B cell (primary cell): ENCODE results near the gene CENPV. TPM values are rescaled to one million over a fixed set of nuclear protein-coding genes. Genes with fewer than 3 reads are reported as not detected.

ENCODE experiments used
- ATAC-seq: fragments of 200-7000 bp; cut with Tn5 transposase; one replicate; pipeline ENCODE4 v1.10.0; 2021; ENCODE audit warnings: low read depth, mild to moderate bottlenecking, moderate number of reproducible peaks, moderate library complexity
- CTCF ChIA-PET: fragments of 350-600 bp; sonication (Branson Sonifier 250); formaldehyde crosslinking; loops from one replicate; lab custom pipeline; 2021; ENCODE audit warnings: antibody characterized with exemption, inconsistent platforms; lab: Charles Lee
- POLR2A ChIA-PET: fragments of 350-600 bp; sonication (Branson Sonifier 250); formaldehyde crosslinking; loops from one replicate; lab custom pipeline; 2021; ENCODE audit warnings: antibody characterized with exemption; lab: Charles Lee
- DNase-seq: peaks from one replicate; pipeline ENCODE4 v3.0.0; 2013
- H2AFZ ChIP-seq: 2 replicates; pipeline ENCODE4 v1.6.1; 2012; ENCODE audit warnings: mild to moderate bottlenecking, low read depth, low read length; ENCODE audit not compliant: insufficient read depth, poor library complexity, severe bottlenecking
- H3K27ac ChIP-seq, 2 donors: 1 replicate in 1 of 2; 2 replicates in 1 of 2; pipeline ENCODE4 v1.5.1; 2012 to 2013; ENCODE audit warnings: low read length in 2 of 2, mild to moderate bottlenecking in 2 of 2, moderate library complexity in 1 of 2
- H3K27me3 ChIP-seq, 4 experiments: fragments of 200-600 bp in 1 of 4; sonication (generic) in 1 of 4; replicated peaks in 1 of 4; 1 replicate in 2 of 4; 2 replicates in 2 of 4; pipeline versions ENCODE4 v1.6.1 to v1.7.0; 2013 to 2016; ENCODE audit warnings: low read length in 3 of 4, mild to moderate bottlenecking in 2 of 4, mixed read lengths in 1 of 4, moderate library complexity in 1 of 4; ENCODE audit not compliant: insufficient read depth in 4 of 4, control insufficient read depth in 3 of 4; ENCODE audit errors: control extremely low read depth in 1 of 4
- H3K36me3 ChIP-seq, 2 experiments: replicated peaks in 1 of 2; 1 replicate in 1 of 2; 2 replicates in 1 of 2; pipeline versions ENCODE4 v1.6.1 to v1.7.1; 2013; ENCODE audit warnings: low read length in 1 of 2; ENCODE audit not compliant: insufficient read depth in 2 of 2, control insufficient read depth in 1 of 2; ENCODE audit errors: control extremely low read depth in 1 of 2, extremely low read depth in 1 of 2
- H3K4me1 ChIP-seq, 2 donors: fragments of 200-600 bp in 1 of 2; sonication (generic) in 1 of 2; 1 replicate in 1 of 2; 2 replicates in 1 of 2; pipeline versions ENCODE4 v1.5.1 to v1.6.1; 2013 to 2017; ENCODE audit warnings: low read length in 2 of 2; ENCODE audit not compliant: control insufficient read depth in 2 of 2, insufficient read depth in 2 of 2
- H3K4me2 ChIP-seq: replicated peaks from 2 replicates; pipeline ENCODE3; 2012; ENCODE audit warnings: mild to moderate bottlenecking, low read depth, low read length; ENCODE audit not compliant: poor library complexity, severe bottlenecking
- H3K4me3 ChIP-seq, 5 experiments: fragments of 200-600 bp in 1 of 5; sonication (generic) in 1 of 5; 1 replicate in 3 of 5; 2 replicates in 2 of 5; pipeline versions ENCODE4 v1.5.1 to v1.7.0; 2011 to 2016; ENCODE audit warnings: low read length in 4 of 5, mild to moderate bottlenecking in 4 of 5, low read depth in 2 of 5, control low read depth in 1 of 5, moderate library complexity in 1 of 5; ENCODE audit not compliant: insufficient read depth in 1 of 5; ENCODE audit errors: control extremely low read depth in 1 of 5, extremely low read depth in 1 of 5
- H3K79me2 ChIP-seq: fragments of 200-600 bp; sonication (generic); one replicate; pipeline ENCODE4 v1.6.0; 2016; ENCODE audit warnings: low read length; ENCODE audit not compliant: control insufficient read depth, insufficient read depth
- H3K9ac ChIP-seq: fragments of 200-600 bp; sonication (generic); 2 replicates; pipeline ENCODE4 v1.6.1; 2017; ENCODE audit warnings: mild to moderate bottlenecking, low read length, moderate library complexity
- H3K9me3 ChIP-seq, 3 donors: one replicate each; pipeline versions ENCODE4 v1.6.1 to v1.7.1; 2013; ENCODE audit warnings: low read length in 2 of 3; ENCODE audit not compliant: control insufficient read depth in 2 of 3, insufficient read depth in 1 of 3; ENCODE audit errors: control extremely low read depth in 1 of 3
- H4K20me1 ChIP-seq: 2 replicates; pipeline ENCODE4 v1.6.0; 2012; ENCODE audit warnings: mild to moderate bottlenecking, low read length; ENCODE audit not compliant: insufficient read depth, control insufficient read depth, poor library complexity, severe bottlenecking
- H3K27ac Mint-ChIP-seq: one replicate; pipeline ENCODE4 v1.8.0; 2021; ENCODE audit warnings: mixed read lengths
- H3K27me3 Mint-ChIP-seq: one replicate; pipeline ENCODE4 v1.8.0; 2021; ENCODE audit warnings: mixed read lengths
- H3K4me1 Mint-ChIP-seq: one replicate; pipeline ENCODE4 v1.8.0; 2021; ENCODE audit warnings: mixed read lengths
- H3K4me3 Mint-ChIP-seq: one replicate; pipeline ENCODE4 v1.8.0; 2021; ENCODE audit warnings: mixed read lengths
- H3K9me3 Mint-ChIP-seq: one replicate; pipeline ENCODE4 v1.8.0; 2022; ENCODE audit warnings: mixed read lengths; ENCODE audit not compliant: insufficient read depth
- CTCF ChIP-seq: fragments of 200-600 bp; IDR thresholded peaks from one replicate; pipeline ENCODE4 v1.8.0; 2022; ENCODE audit warnings: antibody characterized with exemption, mild to moderate bottlenecking
- EZH2 ChIP-seq: IDR thresholded peaks from 2 replicates; pipeline ENCODE4 v1.6.1; 2012; ENCODE audit warnings: borderline replicate concordance, low read depth, mild to moderate bottlenecking, moderate library complexity, low read length; ENCODE audit not compliant: insufficient read depth, poor library complexity, severe bottlenecking
- WGBS: methylation state at CpG from one replicate; pipeline ENCODE4 v1.1.5; 2013; ENCODE audit warnings: missing lambda C conversion rate; ENCODE audit not compliant: insufficient coverage; 5-methylcytosine and 5-hydroxymethylcytosine counted together
- intact Hi-C: fragments of 100-400 bp; cut with micrococcal nuclease; formaldehyde crosslinking; loops from one replicate; pipeline ENCODE4 v1.10.0; 2022
- polyA plus RNA-seq: library from polyadenylated mRNA; depleted of rRNA; stranded (reverse); fragments of >200 nt; gene quantifications from 2 replicates; pipeline ENCODE4 v1.2.3, GENCODE V29; 2012
- total RNA-seq, 2 donors: library from RNA; stranded (reverse); fragments of 120-200 nt in 1 of 2; gene quantifications; 1 replicate in 1 of 2; 2 replicates in 1 of 2; pipeline versions ENCODE4 v1.2.3 to v1.2.4, GENCODE V29; 2013 to 2022

CENPV gene
- total and polyA plus RNA-seq, 2 donors (not counting 1 experiment from before 2014, with no cell fraction given), result 15.8 to 28.1 TPM

DNA sequence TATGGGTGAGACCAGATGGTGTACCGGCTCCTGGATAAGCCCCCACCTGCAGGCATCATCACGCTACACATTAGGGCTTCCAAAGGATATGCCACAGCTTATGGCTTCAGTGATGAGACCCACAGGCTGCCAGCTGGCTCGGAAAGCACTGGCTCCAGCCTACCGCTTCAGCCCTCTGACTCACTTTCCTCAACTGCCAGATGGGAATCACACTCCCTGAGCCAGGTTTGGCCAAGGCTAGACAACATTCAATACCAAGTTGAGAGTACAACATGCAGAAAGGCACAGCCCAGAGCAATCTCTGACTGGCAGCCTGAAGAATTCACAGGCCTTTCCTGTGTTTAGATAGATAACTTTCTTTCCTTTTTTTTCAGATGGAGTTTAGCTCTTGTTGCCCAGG, 10.3 kb downstream of the CENPV start:
- Histone ChIP-seq H2AFZ (no peak overlapping the region), H3K79me2 (no peaks in the 10 kb centered on the region), H3K4me1 (no peaks in the 10 kb centered on the region), H4K20me1 (no peaks in the 10 kb centered on the region), H3K27me3 (no peaks in the 10 kb centered on the region), H3K27ac (no peak overlapping the region), H3K9me3 (no peaks in the 10 kb centered on the region), H3K9ac (no peak overlapping the region), H3K36me3 (peaks cover 0 to 25% of the 10 kb centered on the region in 2 experiments), H3K4me2 (no peak overlapping the region), H3K4me3 (no peak overlapping the region)
- ChIA-PET CTCF (interaction anchor here (3.8 kb wide), 1 partner anchor 21 kb away, joined by 11 read pairs; no protein-coding TSS in a partner anchor), POLR2A (interaction anchor here (0.6 kb wide), 1 partner anchor 261 kb away, joined by 11 read pairs; no protein-coding TSS in a partner anchor)
- TF ChIP-seq EZH2, result no peak
- no peak for TF ChIP-seq CTCF
- intact Hi-C loops, result no loop called here
- no peak for DNase-seq
- no peaks in the 10 kb centered on the region for H3K27me3 Mint-ChIP-seq
- H3K27ac Mint-ChIP-seq, result no peak overlapping the region
- no peak for ATAC-seq
- no peaks in the 10 kb centered on the region for H3K9me3 Mint-ChIP-seq
- WGBS, result 97% methylated on average over 4 of the region's 4 CpGs
- no peak overlapping the region for H3K4me3 Mint-ChIP-seq
- no peaks in the 10 kb centered on the region for H3K4me1 Mint-ChIP-seq

GRCh38 chr17:16339959-16340358, 13.3 kb downstream of the CENPV start:
- no peak for ATAC-seq
- no peak overlapping the region for H3K4me2 ChIP-seq
- no peak for DNase-seq
- no peaks in the 10 kb centered on the region for H3K79me2 ChIP-seq
- no CpG with 5 or more reads among the region's 1 CpG for WGBS
- H3K9ac ChIP-seq, result no peak overlapping the region
- intact Hi-C loops, result no loop called here
- no peak overlapping the region for H3K4me3 Mint-ChIP-seq
- H3K27me3 Mint-ChIP-seq, result no peaks in the 10 kb centered on the region
- no peaks in the 10 kb centered on the region for H3K4me1 ChIP-seq
- ChIA-PET CTCF (interaction anchor here (3.8 kb wide), 1 partner anchor 24 kb away, joined by 11 read pairs; no protein-coding TSS in a partner anchor), POLR2A (no interaction called here)
- no peak overlapping the region for H3K27ac Mint-ChIP-seq
- no peak overlapping the region for H2AFZ ChIP-seq
- no peak overlapping the region for H3K4me3 ChIP-seq
- no peak for TF ChIP-seq CTCF
- no peak for TF ChIP-seq EZH2
- no peaks in the 10 kb centered on the region for H3K4me1 Mint-ChIP-seq
- H3K9me3 ChIP-seq, result no peaks in the 10 kb centered on the region
- peaks cover 0 to 14% of the 10 kb centered on the region in 2 experiments for H3K36me3 ChIP-seq
- H3K27ac ChIP-seq, result no peak overlapping the region
- H4K20me1 ChIP-seq, result no peaks in the 10 kb centered on the region
- H3K9me3 Mint-ChIP-seq, result no peaks in the 10 kb centered on the region
- no peaks in the 10 kb centered on the region for H3K27me3 ChIP-seq
